ENCODE data around the gene KIAA1755. TPM values are rescaled to one million over a fixed set of nuclear protein-coding genes. Genes with fewer than 3 reads are reported as not detected.

Gene KIAA1755
- polyA plus RNA-seq, 1 donor from 2014 or later, result not detected

- no peaks in the 10 kb centered on the region for H3K27me3 ChIP-seq (ENCODE audit: insufficient read depth, low read depth, low read length)
- no peak overlapping the region for H3K4me3 ChIP-seq (ENCODE audit: low read length)
- H3K9me3 ChIP-seq (ENCODE audit: low read length), result no peaks in the 10 kb centered on the region
- H3K36me3 ChIP-seq (ENCODE audit: insufficient read depth, low read length), result no peaks in the 10 kb centered on the region
- no peaks in the 10 kb centered on the region for H4K20me1 ChIP-seq (ENCODE audit: insufficient read depth)
- no peak overlapping the region for H3K4me2 ChIP-seq (ENCODE audit: low read length)
- H3F3A ChIP-seq (ENCODE audit: insufficient read depth, low read length, poor library complexity, severe bottlenecking), result no peaks in the 10 kb centered on the region
- TF ChIP-seq RAD21 (conservative IDR thresholded peaks at IDR 0.05) (no peak), EZH2 (IDR thresholded peaks at IDR 0.05; ENCODE audit: borderline replicate concordance, insufficient read depth, low read length, poor library complexity, severe bottlenecking) (no peak), TAF1 (IDR thresholded peaks at IDR 0.05; ENCODE audit: low read depth) (no peak), SMC3 (conservative IDR thresholded peaks at IDR 0.05; ENCODE audit: poor library complexity) (no peak), MXI1 (conservative IDR thresholded peaks at IDR 0.05; ENCODE audit: poor library complexity, severe bottlenecking) (no peak), POLR2AphosphoS5 (IDR thresholded peaks at IDR 0.05) (no peak), EP300 (conservative IDR thresholded peaks at IDR 0.05; ENCODE audit: poor library complexity, severe bottlenecking) (no peak), REST (IDR thresholded peaks at IDR 0.05; ENCODE audit: borderline replicate concordance) (no peak)
- TF ChIP-seq, protein P1, sequence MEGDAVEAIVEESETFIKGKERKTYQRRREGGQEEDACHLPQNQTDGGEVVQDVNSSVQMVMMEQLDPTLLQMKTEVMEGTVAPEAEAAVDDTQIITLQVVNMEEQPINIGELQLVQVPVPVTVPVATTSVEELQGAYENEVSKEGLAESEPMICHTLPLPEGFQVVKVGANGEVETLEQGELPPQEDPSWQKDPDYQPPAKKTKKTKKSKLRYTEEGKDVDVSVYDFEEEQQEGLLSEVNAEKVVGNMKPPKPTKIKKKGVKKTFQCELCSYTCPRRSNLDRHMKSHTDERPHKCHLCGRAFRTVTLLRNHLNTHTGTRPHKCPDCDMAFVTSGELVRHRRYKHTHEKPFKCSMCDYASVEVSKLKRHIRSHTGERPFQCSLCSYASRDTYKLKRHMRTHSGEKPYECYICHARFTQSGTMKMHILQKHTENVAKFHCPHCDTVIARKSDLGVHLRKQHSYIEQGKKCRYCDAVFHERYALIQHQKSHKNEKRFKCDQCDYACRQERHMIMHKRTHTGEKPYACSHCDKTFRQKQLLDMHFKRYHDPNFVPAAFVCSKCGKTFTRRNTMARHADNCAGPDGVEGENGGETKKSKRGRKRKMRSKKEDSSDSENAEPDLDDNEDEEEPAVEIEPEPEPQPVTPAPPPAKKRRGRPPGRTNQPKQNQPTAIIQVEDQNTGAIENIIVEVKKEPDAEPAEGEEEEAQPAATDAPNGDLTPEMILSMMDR (IDR thresholded peaks at IDR 0.05; ENCODE audit: poor library complexity, severe bottlenecking), result no peak
- no peak overlapping the region for H3K27ac ChIP-seq (ENCODE audit: low read length)
- H2AFZ ChIP-seq (ENCODE audit: low read depth, low read length), result no peak overlapping the region
- H3K9ac ChIP-seq (ENCODE audit: low read length), result no peak overlapping the region
- H3K9me2 ChIP-seq (ENCODE audit: insufficient read depth, low read length), result no peaks in the 10 kb centered on the region
- H3K79me2 ChIP-seq (replicated peaks; ENCODE audit: insufficient read depth, low read length), result no peaks in the 10 kb centered on the region
These were observed 78.6 kb downstream of the KIAA1755 start for GRCh38 chr20:38181971-38182370.

DNA sequence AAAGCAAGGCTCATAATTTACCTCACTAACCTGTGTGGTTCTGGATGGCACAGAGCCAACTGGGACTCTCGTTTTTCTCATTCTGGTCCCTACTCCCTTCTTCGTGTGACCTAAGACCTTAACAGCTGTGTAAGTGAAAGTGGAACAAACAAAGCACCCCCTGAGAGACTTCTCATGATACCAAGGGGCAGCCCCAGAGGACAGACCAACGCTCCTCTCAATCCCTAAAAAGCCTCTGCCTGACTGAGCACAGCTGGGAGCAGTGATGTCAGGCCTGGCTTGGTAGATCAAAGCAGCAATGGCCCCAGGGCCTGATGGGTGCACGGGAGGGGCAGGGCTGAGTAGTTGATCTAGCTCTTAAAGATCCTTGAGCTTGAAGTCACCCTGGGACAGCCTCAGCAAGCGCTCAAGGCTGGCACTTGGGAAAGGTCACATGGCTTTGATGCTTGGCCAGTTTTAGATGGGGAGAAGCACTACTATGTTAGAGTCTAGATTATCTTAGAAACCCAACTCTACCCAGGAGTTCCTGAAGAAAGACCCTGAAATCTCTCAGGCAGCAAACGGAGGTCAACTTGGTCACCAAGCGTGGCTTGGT is 79.2 kb downstream of the KIAA1755 start:
- TF ChIP-seq EP300 (conservative IDR thresholded peaks at IDR 0.05; ENCODE audit: poor library complexity, severe bottlenecking) (no peak), REST (IDR thresholded peaks at IDR 0.05; ENCODE audit: borderline replicate concordance) (no peak), SMC3 (conservative IDR thresholded peaks at IDR 0.05; ENCODE audit: poor library complexity) (no peak), RAD21 (conservative IDR thresholded peaks at IDR 0.05) (no peak), MXI1 (conservative IDR thresholded peaks at IDR 0.05; ENCODE audit: poor library complexity, severe bottlenecking) (no peak), EZH2 (IDR thresholded peaks at IDR 0.05; ENCODE audit: borderline replicate concordance, insufficient read depth, low read length, poor library complexity, severe bottlenecking) (no peak)
- TF ChIP-seq, protein P1 (IDR thresholded peaks at IDR 0.05; ENCODE audit: poor library complexity, severe bottlenecking), result no peak
- Histone ChIP-seq H3K36me3 (ENCODE audit: insufficient read depth, low read length) (no peaks in the 10 kb centered on the region), H3K9ac (ENCODE audit: low read length) (no peak overlapping the region), H3K79me2 (replicated peaks; ENCODE audit: insufficient read depth, low read length) (no peaks in the 10 kb centered on the region), H3K9me3 (ENCODE audit: low read length) (no peaks in the 10 kb centered on the region), H3K9me2 (ENCODE audit: insufficient read depth, low read length) (no peaks in the 10 kb centered on the region), H3K4me2 (ENCODE audit: low read length) (no peak overlapping the region), H3K27ac (ENCODE audit: low read length) (no peak overlapping the region), H3K4me3 (ENCODE audit: low read length) (no peak overlapping the region), H3F3A (ENCODE audit: insufficient read depth, low read length, poor library complexity, severe bottlenecking) (no peaks in the 10 kb centered on the region), H3K27me3 (ENCODE audit: insufficient read depth, low read depth, low read length) (no peaks in the 10 kb centered on the region), H2AFZ (ENCODE audit: low read depth, low read length) (no peak overlapping the region), H4K20me1 (ENCODE audit: insufficient read depth) (no peaks in the 10 kb centered on the region)

Data from neural cell (in vitro differentiated cells).